Medulla oblongata (tissue), 1 donor: ENCODE measurements around the gene SCUBE2.
A peak's percentile ranks its signal among the peaks of the same experiment; 100 is the strongest.
"Not testable (repeated sequence)": the region's sequence is repeated elsewhere in the genome, so short reads cannot be mapped to it uniquely, and the experiment has no call there.

ENCODE experiments used
- DNase-seq: peaks from one replicate; pipeline ENCODE4 v3.0.0-alpha.2; 2015; ENCODE audit errors: extremely low spot score

Gene SCUBE2

DNA sequence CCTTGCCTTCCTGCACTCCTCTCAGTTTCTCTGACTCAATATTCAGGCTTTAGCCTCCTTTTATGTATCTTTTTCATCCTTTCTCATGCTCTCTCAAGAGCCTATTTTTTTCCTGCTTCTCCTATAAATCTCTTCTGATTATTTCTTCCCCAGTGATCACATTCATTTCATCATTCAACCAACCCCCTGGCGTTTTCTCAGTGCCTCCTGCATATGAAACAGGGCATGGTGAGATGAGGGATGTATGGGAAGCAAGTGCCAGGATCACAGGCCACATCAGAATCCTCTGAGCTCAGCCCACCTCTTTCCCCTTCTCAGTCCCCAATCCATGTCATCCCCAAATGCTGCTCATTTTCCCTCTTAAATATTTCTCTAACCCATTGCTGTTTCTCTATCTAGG is 48.9 kb downstream of the SCUBE2 start:
- no peak for DNase-seq

DNA sequence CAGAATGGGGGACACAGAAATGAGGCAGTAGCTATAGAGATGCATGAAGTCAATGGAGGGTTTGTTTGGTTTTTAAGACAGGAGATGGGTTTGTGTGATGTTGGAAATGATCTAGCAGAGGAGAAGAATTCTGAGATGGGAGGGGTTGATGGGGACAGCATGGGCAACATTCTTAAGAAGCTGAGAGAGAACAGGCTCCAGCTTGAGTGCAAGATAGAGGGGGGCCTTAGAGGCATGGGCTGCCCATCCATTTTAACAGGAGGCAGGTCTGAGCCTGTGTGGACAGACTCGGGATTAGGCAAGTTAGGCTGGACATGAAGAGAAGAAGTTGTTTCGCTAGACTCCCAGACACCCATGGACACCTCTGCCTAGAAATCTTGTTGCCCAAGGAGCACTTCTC is 49.7 kb downstream of the SCUBE2 start:
- no peak for DNase-seq

DNA sequence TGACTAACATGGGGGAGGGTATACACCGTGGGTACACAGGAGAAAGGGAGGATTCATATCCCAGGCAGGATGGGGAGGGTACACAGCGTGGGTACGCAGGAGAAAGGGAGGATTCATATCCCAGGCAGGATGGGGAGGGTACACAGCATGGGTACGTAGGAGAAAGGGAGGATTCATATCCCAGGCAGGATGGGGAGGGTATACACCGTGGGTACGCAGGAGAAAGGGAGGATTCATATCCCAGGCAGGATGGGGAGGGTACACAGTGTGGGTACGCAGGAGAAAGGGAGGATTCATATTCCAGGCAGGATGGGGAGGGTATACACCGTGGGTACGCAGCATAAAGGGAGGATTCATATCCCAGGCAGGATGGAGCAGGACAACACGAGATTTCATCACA is 51.0 kb downstream of the SCUBE2 start:
- DNase-seq, result no peak

DNA sequence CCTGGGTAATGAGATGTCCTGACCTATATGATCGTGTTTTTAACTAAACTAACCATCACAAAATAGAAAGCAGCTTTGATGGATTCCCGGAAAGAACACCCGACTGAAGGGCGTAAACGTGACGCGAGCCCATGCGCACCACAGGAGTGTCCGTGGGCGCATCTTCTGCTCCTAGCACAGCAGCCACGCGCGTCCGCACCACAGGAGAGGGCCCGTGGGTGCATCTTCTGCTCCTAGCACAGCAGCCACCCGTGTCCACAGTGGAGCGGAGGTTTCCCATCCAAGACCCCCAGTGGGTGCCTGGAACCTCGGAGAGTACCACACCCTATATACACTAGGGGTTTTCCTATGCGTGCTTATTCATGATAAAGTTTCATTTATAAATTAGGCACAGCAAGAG is 51.5 kb downstream of the SCUBE2 start:
- DNase-seq, result no peak

DNA sequence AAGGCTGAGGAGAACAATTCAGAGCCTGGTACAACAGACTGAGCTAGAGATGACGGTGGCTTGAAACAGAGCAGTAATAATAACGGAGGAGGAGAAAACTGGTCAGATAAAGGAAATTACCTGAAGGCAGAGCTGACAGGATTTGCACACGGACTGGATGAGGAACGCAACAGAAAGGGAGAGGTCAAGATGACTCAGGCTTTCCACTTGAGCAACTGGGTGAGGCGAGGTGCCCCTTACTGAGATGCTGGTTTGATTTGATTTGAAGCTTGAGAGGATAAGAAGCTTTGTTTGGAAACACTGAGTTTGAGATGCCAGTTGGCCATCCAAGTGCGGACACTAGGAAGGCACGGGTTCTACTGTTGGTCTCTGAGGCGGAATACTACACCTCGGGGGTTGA is 52.2 kb downstream of the SCUBE2 start:
- no peak for DNase-seq

DNA sequence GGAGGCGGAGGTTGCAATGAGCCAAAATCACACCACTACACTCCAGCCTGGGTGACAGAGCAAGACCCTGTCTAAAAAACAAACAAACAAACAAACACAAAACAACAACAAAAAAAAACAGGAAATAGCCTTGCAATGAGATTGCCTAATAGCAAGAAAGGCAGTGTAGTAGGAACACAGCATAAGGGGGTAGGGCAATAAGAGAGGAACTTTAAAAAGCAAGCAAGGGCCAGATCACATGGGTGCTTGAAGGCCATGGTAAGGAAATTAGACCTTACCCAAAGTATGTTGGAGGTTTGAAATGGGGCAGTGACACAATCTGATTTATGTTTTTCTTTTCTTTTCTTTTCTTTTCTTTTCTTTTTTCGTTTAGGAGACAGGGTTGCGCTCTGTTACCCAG is 52.9 kb downstream of the SCUBE2 start:
- DNase-seq, result peak; percentile 52

DNA sequence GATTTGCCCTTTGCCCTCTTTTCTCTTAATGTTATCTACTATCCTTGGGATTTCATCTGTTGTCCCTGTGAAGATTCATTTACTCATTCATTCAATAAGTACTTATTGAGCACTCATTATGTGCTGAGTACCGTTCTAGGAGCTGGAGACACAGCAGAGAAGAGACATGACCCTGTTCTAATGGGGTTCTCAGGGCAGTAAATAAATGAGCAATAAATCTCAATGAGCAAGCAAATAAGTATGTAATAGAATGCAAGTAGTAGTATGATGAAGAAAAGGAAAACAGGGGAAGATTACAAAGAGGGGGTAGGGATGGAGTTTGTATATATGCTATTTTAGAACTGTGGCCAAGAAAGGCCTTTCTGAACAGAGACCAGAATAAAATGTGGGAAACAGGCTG is 53.4 kb downstream of the SCUBE2 start:
- no peak for DNase-seq

DNA sequence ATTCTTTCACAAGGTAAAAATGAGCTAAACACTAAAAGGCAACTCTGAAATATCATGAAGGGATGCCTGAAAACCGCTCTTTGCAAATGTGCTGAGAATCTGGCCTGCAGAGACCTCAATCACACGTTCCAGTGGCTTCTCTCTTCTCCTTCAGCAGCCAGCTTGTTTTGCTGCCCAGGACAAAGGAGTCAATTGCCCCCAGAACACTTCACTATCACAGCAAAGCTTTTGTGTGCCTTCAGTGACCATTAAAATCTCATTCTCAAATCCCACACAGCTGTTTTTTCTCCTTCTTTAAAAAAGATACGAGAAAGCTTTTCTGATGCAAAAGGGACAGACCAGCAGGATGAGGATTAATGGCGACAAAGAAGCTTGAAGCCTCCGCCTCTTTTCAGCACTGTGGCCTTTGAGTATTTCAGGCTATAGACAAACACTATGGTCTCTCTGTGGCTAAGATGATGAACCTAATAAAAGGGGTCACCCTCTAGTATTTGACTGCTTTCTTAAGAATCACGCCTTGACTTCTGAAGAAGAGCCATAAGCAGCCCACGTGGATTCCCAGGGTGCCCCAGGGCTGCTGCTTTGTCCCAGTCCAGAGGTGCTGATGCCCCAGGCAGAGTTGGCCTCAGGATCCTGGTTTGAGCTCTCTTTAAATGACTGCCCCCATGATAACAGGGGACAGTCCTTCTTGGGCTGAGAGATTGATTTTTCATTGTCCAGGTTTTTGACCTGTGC is 54.2 kb downstream of the SCUBE2 start:
- DNase-seq, result peak; percentile 53

DNA sequence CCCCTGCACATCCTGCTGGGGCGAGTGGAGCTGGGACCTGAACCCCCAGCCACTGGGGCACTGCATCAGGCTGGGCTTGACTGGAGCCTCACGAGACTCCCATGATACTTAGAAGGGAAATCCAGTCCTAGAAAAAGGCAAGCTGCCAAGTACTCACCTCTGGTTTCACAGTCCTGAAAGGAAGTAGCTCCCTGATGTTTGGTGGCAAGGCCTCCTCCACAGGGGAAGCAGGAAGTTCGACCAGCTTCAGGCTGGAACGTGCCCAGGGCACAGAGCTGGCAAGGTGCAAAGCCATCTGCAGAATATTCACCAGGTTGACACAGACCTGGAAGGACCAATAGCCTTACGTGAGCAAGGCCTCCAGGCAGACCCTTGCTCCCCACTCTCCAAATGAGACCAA is 60.8 kb downstream of the SCUBE2 start:
- no peak for DNase-seq

DNA sequence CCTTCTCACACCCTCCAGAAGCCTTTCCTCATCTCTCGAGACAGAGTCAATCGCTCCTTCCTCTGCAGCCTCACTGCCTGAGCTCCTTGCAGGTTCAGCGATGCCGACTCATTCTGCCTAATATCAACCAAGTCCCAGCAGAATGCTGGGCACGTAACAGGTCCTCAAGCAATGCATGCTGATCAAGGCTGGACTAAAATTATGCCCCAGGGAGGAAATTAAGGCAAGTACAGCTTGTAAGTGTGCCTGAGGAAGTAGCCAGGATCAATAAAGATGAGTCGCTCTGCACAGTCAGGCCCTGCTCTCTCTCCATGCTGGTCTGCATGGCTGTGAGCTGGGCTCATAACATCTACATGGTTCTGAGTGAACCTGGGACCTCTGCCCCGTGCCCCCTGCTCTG is 62.0 kb downstream of the SCUBE2 start:
- DNase-seq, result no peak

DNA sequence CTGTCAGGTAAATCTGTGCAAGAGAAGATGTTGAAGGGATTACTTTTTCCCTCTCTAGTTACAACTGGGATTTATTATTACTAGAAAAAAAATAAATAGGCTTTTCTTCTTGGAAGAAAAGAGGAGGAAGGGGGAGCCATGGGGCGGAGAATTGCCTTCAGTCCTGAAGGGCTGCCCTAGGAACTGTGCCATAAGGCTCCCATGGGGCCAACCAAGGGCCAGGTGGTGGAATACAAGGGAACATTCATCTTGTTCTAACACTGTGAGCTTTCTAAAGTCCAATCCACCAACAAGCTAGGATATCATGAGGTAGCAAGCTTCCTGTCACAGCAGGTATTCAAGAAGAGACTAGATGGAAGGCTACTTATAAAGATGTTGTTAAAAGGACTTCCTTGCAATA is 62.8 kb downstream of the SCUBE2 start:
- DNase-seq, result no peak

DNA sequence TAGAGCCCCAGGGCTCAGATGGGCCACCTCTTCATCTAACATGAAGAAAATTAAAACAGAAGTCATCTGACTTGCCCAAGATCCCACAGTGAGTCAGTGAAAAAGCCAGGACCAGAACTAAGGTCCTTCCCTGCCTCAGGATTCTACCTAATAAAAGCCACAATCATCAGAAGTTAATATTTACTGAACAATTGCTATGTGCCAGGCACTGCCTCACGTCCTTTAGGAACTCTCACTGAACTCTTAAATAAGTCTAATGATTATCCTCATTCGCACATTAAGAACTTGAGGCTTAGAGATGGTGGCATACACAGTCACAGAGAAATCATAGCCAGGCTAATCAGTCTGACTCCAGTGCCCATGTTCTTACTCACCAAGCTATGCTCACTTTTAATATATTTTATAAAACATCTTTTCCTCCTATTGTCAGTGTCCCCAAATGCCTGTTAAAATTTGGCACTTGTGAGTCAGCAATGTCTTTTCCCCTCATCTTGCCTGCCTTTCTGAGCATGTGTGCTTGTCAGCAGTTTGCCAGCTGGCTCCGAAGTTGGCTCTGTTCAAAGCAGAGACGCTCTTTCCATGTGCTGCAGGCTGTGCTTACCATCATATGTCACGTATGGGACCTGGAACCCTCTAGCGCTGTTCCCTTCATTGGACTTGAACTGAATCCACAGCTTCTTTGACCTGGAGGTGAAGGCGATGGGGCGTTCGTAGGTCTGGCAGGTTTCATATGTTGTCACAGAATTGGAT is 66.1 kb downstream of the SCUBE2 start:
- no peak for DNase-seq

DNA sequence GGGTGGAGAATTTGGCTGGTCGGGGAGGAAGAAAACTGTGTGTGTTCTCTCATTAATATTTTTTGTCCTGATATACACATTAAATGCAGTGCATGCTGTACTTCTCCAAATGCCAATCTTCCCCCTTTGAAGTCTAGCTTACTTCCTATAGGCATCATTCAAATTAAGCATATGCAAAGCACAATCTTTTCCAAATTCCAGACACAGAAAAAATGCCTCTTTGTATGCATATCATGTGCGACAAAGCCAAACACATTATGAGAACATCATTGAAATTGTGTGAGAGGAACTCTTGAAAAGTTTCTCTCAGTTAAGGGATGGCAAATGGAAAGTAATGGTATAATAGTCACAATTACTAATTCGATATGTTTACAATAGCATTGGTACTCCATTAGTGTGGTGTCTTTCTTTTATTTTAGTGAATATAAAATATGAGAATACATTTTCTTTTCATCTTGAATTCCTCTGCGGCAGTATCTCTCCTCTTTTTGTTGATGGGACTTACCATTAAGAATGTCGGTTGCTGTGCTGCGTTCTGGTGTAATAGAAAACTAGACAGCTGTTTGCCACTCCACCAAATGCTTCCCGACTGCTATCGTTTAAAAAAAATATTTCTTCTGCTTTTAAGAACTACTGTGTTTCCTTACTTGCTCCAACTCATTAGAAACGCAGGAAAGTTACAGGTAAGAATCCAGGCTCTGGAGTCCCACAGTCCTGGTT is 68.3 kb downstream of the SCUBE2 start:
- DNase-seq, result no peak

DNA sequence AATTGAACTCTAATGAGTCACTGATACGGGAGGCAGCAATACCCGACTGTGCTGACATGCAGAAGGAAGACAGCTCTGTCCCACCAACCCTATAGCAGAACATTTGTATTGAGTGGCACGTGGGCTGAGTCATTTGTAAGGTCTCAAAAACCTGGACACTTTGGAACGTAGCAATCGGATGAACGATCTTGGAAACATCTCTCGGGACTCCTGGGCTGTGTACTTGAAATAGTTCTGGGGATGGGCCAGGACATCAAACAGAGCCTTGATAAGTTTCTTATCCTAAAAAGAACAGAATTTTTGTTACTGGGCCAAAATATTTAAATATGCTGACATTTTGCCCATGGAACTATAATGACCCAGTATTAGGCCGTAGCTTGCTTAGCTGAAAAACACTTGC is 70.5 kb downstream of the SCUBE2 start:
- no peak for DNase-seq

DNA sequence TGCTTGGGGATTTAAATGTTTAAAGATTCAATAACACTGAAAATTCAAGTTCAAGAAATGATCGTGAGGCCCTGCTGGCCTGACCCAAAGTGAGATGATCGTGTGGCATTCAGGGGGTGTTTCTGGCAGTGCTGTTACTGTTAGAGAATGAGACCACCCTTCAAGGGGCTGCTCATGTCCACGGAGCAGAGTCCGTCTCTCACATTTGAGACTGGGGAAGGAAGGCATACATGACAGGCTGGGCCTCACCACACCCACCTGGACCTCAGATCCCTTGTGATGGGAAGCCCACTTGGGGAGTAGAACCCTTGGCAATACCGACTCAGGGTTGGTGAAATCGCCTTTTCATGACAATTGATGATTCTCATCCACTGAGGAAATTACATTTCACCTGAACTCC is 71.5 kb downstream of the SCUBE2 start:
- no peak for DNase-seq

DNA sequence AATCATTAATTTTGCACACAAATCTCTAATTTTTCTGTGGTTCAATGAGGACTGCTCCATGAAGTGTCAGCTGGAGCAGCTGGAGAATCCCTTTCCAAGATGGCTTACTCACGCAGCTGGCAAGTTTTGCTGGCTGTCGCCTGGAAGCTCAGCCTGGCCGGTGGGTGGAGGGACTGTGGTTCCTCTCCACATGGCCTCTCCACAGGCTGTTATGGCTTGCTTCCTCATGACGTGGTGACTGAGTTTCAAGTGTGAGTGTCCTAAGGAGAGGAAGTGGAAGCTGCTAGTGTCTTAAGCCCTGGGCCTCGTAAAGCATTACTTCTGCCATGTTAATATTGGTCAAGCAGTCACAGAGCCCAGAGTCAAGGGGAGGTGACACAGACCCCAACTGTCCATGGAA is 73.6 kb downstream of the SCUBE2 start:
- DNase-seq, result peak; percentile 80

DNA sequence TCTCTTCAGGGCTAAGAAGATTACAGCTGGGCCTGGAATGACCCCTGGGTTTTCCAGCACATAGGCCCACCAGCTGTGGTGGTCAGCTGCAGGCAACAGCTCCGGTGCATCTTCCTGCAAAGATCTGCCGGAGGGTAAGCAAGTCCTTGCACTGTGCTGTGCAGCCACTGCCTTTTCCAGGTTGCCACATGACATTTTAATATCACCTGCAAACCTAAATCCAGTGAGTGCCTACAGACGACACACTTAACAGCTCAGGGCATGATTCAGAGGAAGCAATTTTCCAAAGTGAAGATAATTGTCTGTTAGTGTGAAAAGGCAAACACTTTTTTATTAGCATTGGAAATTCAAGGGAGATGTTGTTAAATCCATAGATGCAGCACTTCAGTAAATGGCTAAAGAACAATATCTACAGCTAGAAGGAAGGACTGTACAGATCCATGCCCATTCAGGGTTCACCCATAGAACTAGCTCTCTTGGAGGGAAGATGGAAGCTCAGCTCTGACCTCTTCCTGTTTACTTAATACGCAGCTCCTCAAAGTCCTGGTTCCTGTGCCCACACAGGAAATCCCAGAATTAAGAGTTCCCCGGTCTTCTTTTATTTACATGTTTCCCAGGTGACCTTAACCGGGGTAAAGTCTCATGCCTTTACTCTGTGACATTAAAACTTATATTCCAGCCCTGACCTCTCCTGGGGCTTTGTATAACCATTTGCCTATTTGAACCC is 74.3 kb downstream of the SCUBE2 start:
- DNase-seq, result no peak

DNA sequence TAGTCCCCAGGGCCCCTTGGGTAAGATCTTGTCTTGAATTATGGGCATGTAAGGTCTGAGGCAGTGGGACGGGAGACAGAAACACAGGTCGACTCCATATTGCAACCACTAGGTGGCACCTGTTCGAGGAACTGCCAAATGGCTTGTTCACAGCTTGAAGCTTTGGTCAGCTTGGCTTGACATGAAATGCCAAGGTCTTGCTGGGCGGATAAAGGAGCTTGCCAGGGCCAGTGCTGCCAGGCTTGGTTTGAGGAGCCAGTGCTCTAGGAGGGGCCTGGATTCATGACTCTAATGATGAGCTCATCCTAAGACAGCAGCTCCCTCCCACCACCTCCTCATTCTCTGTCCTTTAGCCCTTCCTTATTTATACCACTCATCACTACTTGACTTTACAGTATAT is 75.7 kb downstream of the SCUBE2 start:
- peak; percentile 88 for DNase-seq

DNA sequence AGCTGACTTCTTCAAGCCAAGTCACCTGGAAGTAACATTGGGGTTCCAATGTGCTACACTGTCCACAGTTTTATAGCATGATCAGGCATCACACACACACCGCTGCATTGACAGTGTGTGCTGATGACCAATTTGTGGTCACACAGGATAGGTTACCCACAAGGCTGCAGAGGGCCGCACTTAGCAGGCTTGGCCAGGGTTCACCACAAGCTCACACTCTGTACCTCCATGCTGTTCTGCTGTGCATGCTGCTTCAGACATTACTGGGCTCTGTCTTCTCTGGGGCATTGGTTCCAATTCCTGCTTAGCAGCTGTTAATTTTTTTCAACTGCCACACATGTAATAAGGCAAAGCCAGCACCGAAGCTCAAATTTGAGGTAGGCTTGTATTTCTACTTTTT is 76.6 kb downstream of the SCUBE2 start:
- DNase-seq, result no peak

DNA sequence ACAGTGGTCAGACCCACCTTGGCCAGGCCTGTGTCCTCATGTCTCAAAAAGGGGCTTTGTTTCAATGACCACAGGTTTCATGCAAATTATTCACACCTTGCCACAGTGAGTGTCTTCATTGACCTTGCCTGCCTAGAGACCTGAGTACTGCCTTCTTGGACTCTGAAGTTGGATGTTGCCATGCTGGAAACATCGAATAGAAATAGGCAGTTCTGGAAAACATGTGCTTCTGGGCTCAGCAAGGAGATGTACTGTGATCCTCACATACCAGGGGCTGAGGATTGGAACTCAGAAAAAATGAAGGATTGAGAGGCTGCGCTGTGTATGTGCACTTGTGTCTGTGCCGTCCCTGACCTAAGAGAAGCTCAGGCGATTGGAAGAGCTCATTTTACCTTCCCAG is 78.0 kb downstream of the SCUBE2 start:
- no peak for DNase-seq

DNA sequence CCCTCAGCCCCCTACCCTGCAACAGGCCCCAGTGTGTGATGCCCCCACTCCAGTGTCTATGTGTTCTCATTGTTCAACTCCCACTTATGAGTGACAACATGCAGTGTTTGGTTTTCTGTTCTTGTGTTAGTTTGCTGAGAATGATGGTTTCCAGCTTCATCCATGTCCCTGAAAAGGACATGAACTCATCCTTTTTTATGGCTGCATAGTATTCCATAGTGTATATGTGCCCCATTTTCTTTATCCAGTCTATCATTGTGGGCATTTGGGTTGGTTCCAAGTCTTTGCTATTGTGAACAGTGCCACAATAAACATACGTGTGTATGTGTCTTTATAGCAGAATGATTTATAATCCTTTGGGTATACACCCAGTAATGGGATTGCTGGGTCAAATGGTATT is 81.9 kb downstream of the SCUBE2 start:
- DNase-seq, result not testable (repeated sequence)

DNA sequence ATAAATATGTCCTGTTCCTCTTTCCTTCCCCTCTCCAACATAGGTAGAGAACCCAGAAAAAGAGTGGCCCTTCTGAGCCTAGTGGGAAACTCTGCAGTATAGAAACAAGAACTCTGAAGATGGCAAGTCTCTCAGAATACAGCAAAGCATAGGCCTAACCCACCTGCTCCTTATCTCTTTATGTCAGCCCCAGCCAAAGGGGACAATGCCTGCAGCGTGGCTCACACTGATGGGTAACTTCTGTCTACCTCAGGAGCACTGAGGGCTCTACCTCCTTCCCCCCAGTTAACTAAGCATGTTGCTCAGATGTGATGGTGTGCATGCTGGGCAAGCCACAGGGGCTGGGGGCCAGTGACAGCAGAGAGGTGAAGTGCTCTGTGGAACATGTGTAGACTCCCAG is 82.7 kb downstream of the SCUBE2 start:
- no peak for DNase-seq
